Measurements from ENCODE around the gene CTNNA1. TPM values are rescaled to one million over a fixed set of nuclear protein-coding genes. Genes with fewer than 3 reads are reported as not detected.

The CTNNA1 gene
- total RNA-seq, 1 donor from 2014 or later = 598 TPM

- H3K9me3 Mint-ChIP-seq (ENCODE audit: unreplicated experiment) = no peaks in the 10 kb centered on the region
- H3K4me1 Mint-ChIP-seq (ENCODE audit: low read depth, unreplicated experiment) = peaks cover 8% of the 10 kb centered on the region
- H3K27me3 Mint-ChIP-seq (ENCODE audit: unreplicated experiment) = no peaks in the 10 kb centered on the region
- TF ChIP-seq, protein P1, sequence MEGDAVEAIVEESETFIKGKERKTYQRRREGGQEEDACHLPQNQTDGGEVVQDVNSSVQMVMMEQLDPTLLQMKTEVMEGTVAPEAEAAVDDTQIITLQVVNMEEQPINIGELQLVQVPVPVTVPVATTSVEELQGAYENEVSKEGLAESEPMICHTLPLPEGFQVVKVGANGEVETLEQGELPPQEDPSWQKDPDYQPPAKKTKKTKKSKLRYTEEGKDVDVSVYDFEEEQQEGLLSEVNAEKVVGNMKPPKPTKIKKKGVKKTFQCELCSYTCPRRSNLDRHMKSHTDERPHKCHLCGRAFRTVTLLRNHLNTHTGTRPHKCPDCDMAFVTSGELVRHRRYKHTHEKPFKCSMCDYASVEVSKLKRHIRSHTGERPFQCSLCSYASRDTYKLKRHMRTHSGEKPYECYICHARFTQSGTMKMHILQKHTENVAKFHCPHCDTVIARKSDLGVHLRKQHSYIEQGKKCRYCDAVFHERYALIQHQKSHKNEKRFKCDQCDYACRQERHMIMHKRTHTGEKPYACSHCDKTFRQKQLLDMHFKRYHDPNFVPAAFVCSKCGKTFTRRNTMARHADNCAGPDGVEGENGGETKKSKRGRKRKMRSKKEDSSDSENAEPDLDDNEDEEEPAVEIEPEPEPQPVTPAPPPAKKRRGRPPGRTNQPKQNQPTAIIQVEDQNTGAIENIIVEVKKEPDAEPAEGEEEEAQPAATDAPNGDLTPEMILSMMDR (IDR thresholded peaks at IDR 0.05; ENCODE audit: partially characterized antibody, unreplicated experiment) = no peak
- H3K4me3 Mint-ChIP-seq (ENCODE audit: unreplicated experiment) = no peak overlapping the region
- no peak for DNase-seq
- H3K27ac Mint-ChIP-seq (ENCODE audit: unreplicated experiment) = no peak overlapping the region
- no peaks in the 10 kb centered on the region for H3K36me3 Mint-ChIP-seq (ENCODE audit: unreplicated experiment)
Observed at GRCh38 chr5:138732466-138732865, 20.8 kb upstream of the CTNNA1 start.

DNA sequence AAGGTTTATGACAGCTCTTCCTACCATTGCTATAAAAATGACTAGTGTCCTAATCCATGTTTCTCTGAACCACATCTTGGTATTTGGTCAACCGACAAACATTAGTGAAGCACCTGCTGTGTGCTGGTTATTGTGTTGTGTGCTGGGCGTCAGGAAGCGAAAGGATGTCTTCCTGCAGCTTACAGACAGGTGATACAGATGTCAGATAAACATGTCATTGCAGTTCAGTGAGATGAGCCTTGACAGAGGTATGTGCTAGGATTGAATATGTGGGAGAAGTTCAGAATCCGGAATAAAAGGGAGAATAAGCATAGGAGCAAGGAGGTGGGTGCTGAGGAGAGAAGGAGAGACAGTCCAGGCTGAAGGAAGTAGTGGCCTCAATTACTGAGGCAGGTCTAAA lies 20.3 kb upstream of the CTNNA1 start:
- Mint-ChIP-seq H3K27me3 (ENCODE audit: unreplicated experiment) (no peaks in the 10 kb centered on the region), H3K4me1 (ENCODE audit: low read depth, unreplicated experiment) (peaks cover 3% of the 10 kb centered on the region), H3K9me3 (ENCODE audit: unreplicated experiment) (no peaks in the 10 kb centered on the region), H3K36me3 (ENCODE audit: unreplicated experiment) (no peaks in the 10 kb centered on the region), H3K27ac (ENCODE audit: unreplicated experiment) (no peak overlapping the region), H3K4me3 (ENCODE audit: unreplicated experiment) (no peak overlapping the region)
- no peak for DNase-seq
- TF ChIP-seq, protein P1 (IDR thresholded peaks at IDR 0.05; ENCODE audit: partially characterized antibody, unreplicated experiment) = no peak

- TF ChIP-seq, protein P1 (IDR thresholded peaks at IDR 0.05; ENCODE audit: partially characterized antibody, unreplicated experiment) = no peak
- Mint-ChIP-seq H3K27ac (ENCODE audit: unreplicated experiment) (no peak overlapping the region), H3K36me3 (ENCODE audit: unreplicated experiment) (no peaks in the 10 kb centered on the region), H3K4me3 (ENCODE audit: unreplicated experiment) (no peak overlapping the region), H3K4me1 (ENCODE audit: low read depth, unreplicated experiment) (peaks cover 3% of the 10 kb centered on the region), H3K9me3 (ENCODE audit: unreplicated experiment) (no peaks in the 10 kb centered on the region), H3K27me3 (ENCODE audit: unreplicated experiment) (no peaks in the 10 kb centered on the region)
- no peak for DNase-seq
Observed at GRCh38 chr5:138733509-138733908, 19.7 kb upstream of the CTNNA1 start.

DNA sequence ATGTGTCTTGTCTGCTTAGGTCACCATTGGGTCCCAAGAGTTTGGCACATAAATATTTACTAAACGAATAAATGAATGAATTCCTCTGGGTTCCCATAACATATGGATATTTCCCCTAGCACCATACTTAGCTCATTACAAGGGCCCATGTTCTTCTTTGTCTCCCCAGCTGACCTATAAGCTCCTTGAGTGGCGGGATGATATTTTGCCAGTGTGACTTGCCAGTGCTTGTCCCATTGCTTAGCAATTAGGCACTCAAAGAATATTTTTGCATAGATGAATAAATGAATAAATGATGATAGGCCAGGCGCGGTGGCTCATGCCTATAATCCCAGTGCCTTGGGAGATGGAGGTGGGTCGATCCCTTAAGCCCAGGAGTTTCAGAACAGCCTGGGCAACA lies 16.9 kb upstream of the CTNNA1 start:
- Mint-ChIP-seq H3K4me1 (ENCODE audit: low read depth, unreplicated experiment) (peaks cover 2% of the 10 kb centered on the region), H3K36me3 (ENCODE audit: unreplicated experiment) (no peaks in the 10 kb centered on the region), H3K27me3 (ENCODE audit: unreplicated experiment) (no peaks in the 10 kb centered on the region), H3K4me3 (ENCODE audit: unreplicated experiment) (no peak overlapping the region), H3K9me3 (ENCODE audit: unreplicated experiment) (no peaks in the 10 kb centered on the region), H3K27ac (ENCODE audit: unreplicated experiment) (no peak overlapping the region)
- TF ChIP-seq, protein P1 (IDR thresholded peaks at IDR 0.05; ENCODE audit: partially characterized antibody, unreplicated experiment) = no peak
- DNase-seq = no peak

DNA sequence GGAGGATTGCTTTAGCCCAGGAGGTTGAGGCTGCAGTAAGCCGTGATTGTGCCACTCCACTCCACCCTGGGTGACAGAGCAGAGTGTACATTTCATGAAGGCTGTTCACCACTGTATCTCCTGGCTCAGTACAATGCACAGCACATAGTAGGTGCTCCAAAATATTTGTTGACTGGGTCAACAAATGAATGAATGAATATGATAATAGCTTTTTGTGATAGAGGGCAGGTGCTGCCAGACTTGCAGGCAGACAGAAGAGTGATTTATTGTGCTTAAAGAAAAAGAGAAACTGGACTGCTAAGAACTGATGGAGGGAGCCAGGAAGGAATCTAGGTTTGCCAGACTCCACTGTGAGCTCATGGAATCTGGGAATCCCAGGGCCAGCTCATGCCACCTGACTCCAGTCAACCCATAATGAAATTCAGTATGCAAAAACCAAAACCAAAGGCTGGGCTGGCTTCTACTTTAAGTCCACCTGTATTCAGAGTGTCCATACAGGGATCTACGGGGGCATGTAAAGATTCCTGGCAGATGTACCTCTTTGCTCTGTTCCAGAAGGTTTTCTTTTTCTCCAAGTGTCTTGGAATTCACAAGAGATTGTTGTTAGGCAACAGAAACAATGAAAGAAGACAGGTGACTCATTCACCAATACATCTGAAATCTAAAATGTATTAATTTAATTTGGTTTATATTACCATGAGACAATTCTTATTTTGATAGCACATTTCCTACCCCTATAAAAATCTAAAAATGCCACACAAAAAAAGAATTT lies 15.5 kb upstream of the CTNNA1 start:
- Mint-ChIP-seq H3K27ac (ENCODE audit: unreplicated experiment) (no peak overlapping the region), H3K4me1 (ENCODE audit: low read depth, unreplicated experiment) (peaks cover 4% of the 10 kb centered on the region), H3K27me3 (ENCODE audit: unreplicated experiment) (no peaks in the 10 kb centered on the region), H3K36me3 (ENCODE audit: unreplicated experiment) (no peaks in the 10 kb centered on the region), H3K4me3 (ENCODE audit: unreplicated experiment) (no peak overlapping the region), H3K9me3 (ENCODE audit: unreplicated experiment) (no peaks in the 10 kb centered on the region)
- no peak for DNase-seq
- TF ChIP-seq, protein P1 (IDR thresholded peaks at IDR 0.05; ENCODE audit: partially characterized antibody, unreplicated experiment) = no peak
